Smooth muscle cell (in vitro differentiated cells): ENCODE results near the gene LCE5A. TPM values are rescaled to one million over a fixed set of nuclear protein-coding genes. Genes with fewer than 3 reads are reported as not detected.
"Not testable (repeated sequence)": the region's sequence is repeated elsewhere in the genome, so short reads cannot be mapped to it uniquely, and the experiment has no call there.

ENCODE experiments used
- DNase-seq: peaks from one replicate; lab custom pipeline; 2025; ENCODE audit not compliant: unreplicated experiment; lab: John Stamatoyannopoulos, UW
- H2AFZ ChIP-seq: fragments of 200-600 bp; sonication (generic); 2 replicates; pipeline ENCODE4 v1.6.0; 2016; ENCODE audit warnings: antibody characterized with exemption, low read depth, mild to moderate bottlenecking
- H3F3A ChIP-seq: fragments of 200-600 bp; sonication (generic); 2 replicates; pipeline ENCODE4 v1.6.0; 2017; ENCODE audit warnings: antibody characterized with exemption, low read depth
- H3K27ac ChIP-seq: fragments of 200-600 bp; sonication (generic); 2 replicates; pipeline ENCODE4 v1.5.1; 2016; ENCODE audit warnings: low read depth, mild to moderate bottlenecking
- H3K27me3 ChIP-seq: fragments of 200-600 bp; sonication (generic); 2 replicates; pipeline ENCODE4 v1.6.1; 2016; ENCODE audit warnings: low read depth, mild to moderate bottlenecking
- H3K36me3 ChIP-seq: fragments of 200-600 bp; sonication (generic); 2 replicates; pipeline ENCODE4 v1.5.1; 2016; ENCODE audit warnings: low read depth
- H3K4me1 ChIP-seq: fragments of 200-600 bp; sonication (generic); 2 replicates; pipeline ENCODE4 v1.5.1; 2016; ENCODE audit warnings: low read depth
- H3K4me2 ChIP-seq: fragments of 200-600 bp; sonication (generic); 2 replicates; pipeline ENCODE4 v1.6.0; 2016; ENCODE audit warnings: mild to moderate bottlenecking
- H3K4me3 ChIP-seq: fragments of 200-600 bp; sonication (generic); 2 replicates; pipeline ENCODE4 v1.5.1; 2016; ENCODE audit warnings: mild to moderate bottlenecking
- H3K79me2 ChIP-seq: fragments of 200-600 bp; sonication (generic); 2 replicates; pipeline ENCODE4 v1.6.0; 2016; ENCODE audit warnings: low read depth, mild to moderate bottlenecking
- H3K9ac ChIP-seq: fragments of 200-600 bp; sonication (generic); 2 replicates; pipeline ENCODE4 v1.6.0; 2016; ENCODE audit warnings: low read depth
- H3K9me3 ChIP-seq: fragments of 200-600 bp; sonication (generic); replicated peaks from 2 replicates; pipeline ENCODE4 v1.5.1; 2016; ENCODE audit warnings: low read depth
- H4K20me1 ChIP-seq: fragments of 200-600 bp; sonication (generic); 2 replicates; pipeline ENCODE4 v1.6.0; 2016; ENCODE audit warnings: low read depth
- CTCF ChIP-seq: fragments of 200-600 bp; sonication (generic); IDR thresholded peaks from 2 replicates; pipeline ENCODE4 v1.5.1; 2017; ENCODE audit warnings: borderline replicate concordance, mild to moderate bottlenecking, antibody characterized with exemption; ENCODE audit not compliant: insufficient read depth, poor library complexity, severe bottlenecking
- WGBS: methylation state at CpG from one replicate; pipeline ENCODE4 v1.1.7; 2016; ENCODE audit warnings: low lambda C conversion rate; 5-methylcytosine and 5-hydroxymethylcytosine counted together
- polyA plus RNA-seq: library from polyadenylated mRNA; unstranded; fragments of >200 nt; fragmentation: Nextera tagmentation; extraction: Ambion mirVana; gene quantifications from 2 replicates; pipeline ENCODE4 v1.2.1, GENCODE V29; 2016
- total RNA-seq: library from RNA; depleted of rRNA; stranded (reverse); fragments of >200 nt; gene quantifications from 2 replicates; pipeline ENCODE4 v1.2.3, GENCODE V29; 2014

LCE5A gene
- total and polyA plus RNA-seq, 2 experiments from 2014 or later: not detected

GRCh38 chr1:152486400-152487006, 24.1 kb upstream of the LCE5A start:
- Histone ChIP-seq H3K79me2 (no peaks in the 10 kb centered on the region), H3K36me3 (no peaks in the 10 kb centered on the region), H3K27me3 (no peaks in the 10 kb centered on the region), H3K27ac (no peak overlapping the region), H3K9me3 (no peaks in the 10 kb centered on the region), H3F3A (no peaks in the 10 kb centered on the region), H3K4me1 (no peaks in the 10 kb centered on the region), H3K9ac (no peak overlapping the region), H3K4me3 (no peak overlapping the region), H4K20me1 (no peaks in the 10 kb centered on the region), H2AFZ (no peak overlapping the region), H3K4me2 (no peak overlapping the region)
- no peak for DNase-seq
- TF ChIP-seq CTCF: no peak
- WGBS: 37% methylated on average over 3 of the region's 3 CpGs

- Histone ChIP-seq H3K36me3 (no peaks in the 10 kb centered on the region), H3K9ac (no peak overlapping the region), H3K79me2 (no peaks in the 10 kb centered on the region), H3K4me1 (no peaks in the 10 kb centered on the region), H3F3A (no peaks in the 10 kb centered on the region), H3K4me2 (no peak overlapping the region), H3K9me3 (no peaks in the 10 kb centered on the region), H4K20me1 (no peaks in the 10 kb centered on the region), H3K4me3 (no peak overlapping the region), H3K27ac (no peak overlapping the region), H3K27me3 (no peaks in the 10 kb centered on the region), H2AFZ (no peak overlapping the region)
- DNase-seq: no peak
- 61% methylated on average over 2 of the region's 2 CpGs for WGBS
- no peak for TF ChIP-seq CTCF
These were observed 22.7 kb upstream of the LCE5A start for GRCh38 chr1:152487871-152488270.

- H3K4me1 ChIP-seq, H3K79me2 ChIP-seq, H3K36me3 ChIP-seq, DNase-seq, H3K9me3 ChIP-seq, H3K4me3 ChIP-seq, H4K20me1 ChIP-seq, H3K27me3 ChIP-seq, H3K9ac ChIP-seq, H3K27ac ChIP-seq, H3F3A ChIP-seq, H3K4me2 ChIP-seq, H2AFZ ChIP-seq: not testable (repeated sequence)
These were observed 19.1 kb upstream of the LCE5A start for GRCh38 chr1:152491537-152491936.

GRCh38 chr1:152495066-152495675, 15.4 kb upstream of the LCE5A start:
- no peak overlapping the region for H3K9ac ChIP-seq
- no peaks in the 10 kb centered on the region for H3K36me3 ChIP-seq
- H4K20me1 ChIP-seq: no peaks in the 10 kb centered on the region
- no peak overlapping the region for H3K4me3 ChIP-seq
- peaks cover 6% of the 10 kb centered on the region for H3K9me3 ChIP-seq
- TF ChIP-seq CTCF: no peak
- no peaks in the 10 kb centered on the region for H3F3A ChIP-seq
- DNase-seq: no peak
- no peak overlapping the region for H3K4me2 ChIP-seq
- whole genome bisulfite sequencing: 53% methylated on average over 4 of the region's 4 CpGs
- H3K27me3 ChIP-seq: no peaks in the 10 kb centered on the region
- H3K4me1 ChIP-seq: no peaks in the 10 kb centered on the region
- no peak overlapping the region for H3K27ac ChIP-seq
- H2AFZ ChIP-seq: no peak overlapping the region
- no peaks in the 10 kb centered on the region for H3K79me2 ChIP-seq
